Caki2 (cell line): ENCODE data around the gene CCSER2. TPM values are rescaled to one million over a fixed set of nuclear protein-coding genes. Genes with fewer than 3 reads are reported as not detected.
"Not testable (repeated sequence)": the region's sequence is repeated elsewhere in the genome, so short reads cannot be mapped to it uniquely, and the experiment has no call there.

Source experiments
- DNase-seq: peaks from one replicate; pipeline ENCODE4 v3.0.0-alpha.2; 2015; ENCODE audit warnings: low read depth
- in situ Hi-C: cut with HindIII; loops from 2 replicates; pipeline ENCODE4 v1.10.0; 2016; ENCODE audit warnings: low sequenced_read_pairs, low pct_unique_long_range_greater_than_20kb, mixed read lengths
- total RNA-seq: library from RNA; depleted of rRNA; stranded (reverse); fragments of >200 nt; shearing (Covaris generic); gene quantifications from 2 replicates; pipeline ENCODE4 v1.2.3, GENCODE V29; 2014; ENCODE audit warnings: low replicate concordance; rRNA removed

Gene CCSER2, protein sequence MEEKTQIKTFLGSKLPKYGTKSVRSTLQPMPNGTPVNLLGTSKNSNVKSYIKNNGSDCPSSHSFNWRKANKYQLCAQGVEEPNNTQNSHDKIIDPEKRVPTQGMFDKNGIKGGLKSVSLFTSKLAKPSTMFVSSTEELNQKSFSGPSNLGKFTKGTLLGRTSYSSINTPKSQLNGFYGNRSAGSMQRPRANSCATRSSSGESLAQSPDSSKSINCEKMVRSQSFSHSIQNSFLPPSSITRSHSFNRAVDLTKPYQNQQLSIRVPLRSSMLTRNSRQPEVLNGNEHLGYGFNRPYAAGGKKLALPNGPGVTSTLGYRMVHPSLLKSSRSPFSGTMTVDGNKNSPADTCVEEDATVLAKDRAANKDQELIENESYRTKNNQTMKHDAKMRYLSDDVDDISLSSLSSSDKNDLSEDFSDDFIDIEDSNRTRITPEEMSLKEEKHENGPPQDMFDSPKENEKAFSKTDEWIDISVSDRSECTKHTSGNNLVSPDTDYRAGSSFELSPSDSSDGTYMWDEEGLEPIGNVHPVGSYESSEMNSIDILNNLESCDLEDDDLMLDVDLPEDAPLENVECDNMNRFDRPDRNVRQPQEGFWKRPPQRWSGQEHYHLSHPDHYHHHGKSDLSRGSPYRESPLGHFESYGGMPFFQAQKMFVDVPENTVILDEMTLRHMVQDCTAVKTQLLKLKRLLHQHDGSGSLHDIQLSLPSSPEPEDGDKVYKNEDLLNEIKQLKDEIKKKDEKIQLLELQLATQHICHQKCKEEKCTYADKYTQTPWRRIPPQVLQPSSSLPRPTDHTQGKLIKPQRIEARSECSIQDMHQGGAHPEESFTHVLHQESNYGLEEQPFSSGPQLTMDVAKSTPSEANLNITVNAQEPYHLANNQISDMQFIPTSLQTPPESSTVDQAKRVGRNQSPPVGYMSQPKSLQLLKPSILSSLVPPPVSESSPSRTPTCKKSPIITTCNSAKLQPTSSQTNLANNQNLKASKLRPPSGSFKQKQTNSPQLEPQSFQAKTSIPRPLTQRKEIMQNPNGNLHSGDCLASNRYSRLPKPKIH
- total RNA-seq: 9.5 and 24.9 TPM in 2 replicates

GRCh38 chr10:84328418-84329195, at the start of gene CCSER2:
Gene CCSER2, plus strand, starts transcription at chr10:84328589. Its CDS starts 42,464 bp downstream, at chr10:84371053.
- in situ Hi-C loops: no loop called here
- DNase-seq: peak; percentile 89

GRCh38 chr10:84279876-84280475, 48.4 kb upstream of the CCSER2 start:
- in situ Hi-C loops, DNase-seq: not testable (repeated sequence)

GRCh38 chr10:84286695-84287094, 41.7 kb upstream of the CCSER2 start:
- DNase-seq: no peak
- in situ Hi-C loops: no loop called here

- in situ Hi-C loops: no loop called here
- no peak for DNase-seq
These were observed 40.2 kb upstream of the CCSER2 start for GRCh38 chr10:84288151-84288550.

DNA sequence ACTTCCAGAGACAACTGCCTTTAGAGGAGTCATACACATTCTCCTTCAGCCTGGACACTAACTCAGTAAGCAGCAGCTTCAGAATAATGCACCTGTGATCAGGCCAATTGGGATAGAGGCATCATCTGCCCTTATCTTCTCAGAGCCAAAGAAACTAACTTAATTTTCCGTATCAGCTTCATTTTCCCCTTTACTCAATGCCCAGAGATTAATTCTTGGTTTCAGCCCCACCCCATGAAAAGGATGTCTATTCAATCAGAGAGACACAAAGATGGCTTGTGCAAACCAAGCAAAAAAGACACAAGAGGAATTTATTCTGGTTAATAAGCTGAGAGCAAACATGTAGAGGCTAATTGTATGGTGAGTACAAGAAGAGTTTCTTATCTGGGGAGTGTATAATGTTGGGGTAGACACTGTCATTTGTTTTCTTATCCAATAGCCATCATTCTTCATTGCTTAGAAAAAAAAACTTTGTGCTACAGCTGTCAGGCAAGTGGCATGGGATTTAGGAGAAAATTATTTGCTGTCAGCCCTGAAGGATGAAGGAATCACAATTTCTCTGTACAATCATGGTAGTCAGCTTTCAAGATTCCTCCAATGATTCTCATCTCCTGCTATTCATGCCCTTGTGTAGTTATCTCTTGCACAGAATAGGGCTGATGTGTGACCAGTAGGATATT, 38.7 kb upstream of the CCSER2 start:
- in situ Hi-C loops: no loop called here
- DNase-seq: no peak

- in situ Hi-C loops: no loop called here
- DNase-seq: no peak
These were observed 38.2 kb upstream of the CCSER2 start for GRCh38 chr10:84290235-84290634.

GRCh38 chr10:84291384-84291783, 37.0 kb upstream of the CCSER2 start:
- in situ Hi-C loops: no loop called here
- peak; percentile 48 for DNase-seq

- DNase-seq: no peak
- in situ Hi-C loops: no loop called here
These were observed 35.9 kb upstream of the CCSER2 start for GRCh38 chr10:84292502-84292901.

- DNase-seq: no peak
These were observed 35.2 kb upstream of the CCSER2 start for GRCh38 chr10:84293171-84293570.

GRCh38 chr10:84293574-84294016, 34.8 kb upstream of the CCSER2 start:
- no peak for DNase-seq
- in situ Hi-C loops: no loop called here

More at GRCh38 chr10:84293171-84293570, 35.2 kb upstream of the CCSER2 start:
- in situ Hi-C loops: no loop called here

DNA sequence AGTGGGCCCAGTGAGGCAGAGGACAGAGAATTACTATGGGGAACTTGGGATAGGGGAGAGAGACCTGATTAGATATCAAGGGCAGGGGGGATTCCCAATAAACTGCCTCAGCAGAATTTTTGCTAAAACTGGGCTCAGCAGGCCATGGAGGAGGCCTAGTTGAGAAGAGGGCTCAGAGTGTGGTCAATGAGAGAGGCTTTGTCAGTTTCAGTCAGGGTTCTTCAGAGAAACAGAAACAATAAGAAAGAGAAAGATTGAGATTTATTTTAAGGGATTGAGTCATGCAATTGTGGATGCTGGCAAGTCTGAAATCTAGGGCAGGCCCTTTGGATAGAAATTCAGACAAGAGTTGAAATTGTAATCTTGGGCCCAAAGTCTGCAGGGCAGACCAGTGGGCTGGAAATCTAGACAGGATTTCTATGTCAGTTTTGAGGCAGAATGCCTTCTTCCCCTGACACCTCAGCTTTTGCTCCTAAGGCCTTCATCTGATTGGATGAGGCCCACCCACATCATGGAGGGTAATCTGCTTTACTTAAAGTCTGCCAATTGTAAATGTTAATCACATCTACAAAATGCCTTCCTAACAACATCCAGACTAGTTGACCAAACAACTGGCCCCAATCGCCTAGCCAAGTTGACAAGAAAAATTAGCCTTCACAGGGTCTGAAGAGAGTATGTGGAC, 33.5 kb upstream of the CCSER2 start:
- in situ Hi-C loops: no loop called here
- DNase-seq: no peak

DNA sequence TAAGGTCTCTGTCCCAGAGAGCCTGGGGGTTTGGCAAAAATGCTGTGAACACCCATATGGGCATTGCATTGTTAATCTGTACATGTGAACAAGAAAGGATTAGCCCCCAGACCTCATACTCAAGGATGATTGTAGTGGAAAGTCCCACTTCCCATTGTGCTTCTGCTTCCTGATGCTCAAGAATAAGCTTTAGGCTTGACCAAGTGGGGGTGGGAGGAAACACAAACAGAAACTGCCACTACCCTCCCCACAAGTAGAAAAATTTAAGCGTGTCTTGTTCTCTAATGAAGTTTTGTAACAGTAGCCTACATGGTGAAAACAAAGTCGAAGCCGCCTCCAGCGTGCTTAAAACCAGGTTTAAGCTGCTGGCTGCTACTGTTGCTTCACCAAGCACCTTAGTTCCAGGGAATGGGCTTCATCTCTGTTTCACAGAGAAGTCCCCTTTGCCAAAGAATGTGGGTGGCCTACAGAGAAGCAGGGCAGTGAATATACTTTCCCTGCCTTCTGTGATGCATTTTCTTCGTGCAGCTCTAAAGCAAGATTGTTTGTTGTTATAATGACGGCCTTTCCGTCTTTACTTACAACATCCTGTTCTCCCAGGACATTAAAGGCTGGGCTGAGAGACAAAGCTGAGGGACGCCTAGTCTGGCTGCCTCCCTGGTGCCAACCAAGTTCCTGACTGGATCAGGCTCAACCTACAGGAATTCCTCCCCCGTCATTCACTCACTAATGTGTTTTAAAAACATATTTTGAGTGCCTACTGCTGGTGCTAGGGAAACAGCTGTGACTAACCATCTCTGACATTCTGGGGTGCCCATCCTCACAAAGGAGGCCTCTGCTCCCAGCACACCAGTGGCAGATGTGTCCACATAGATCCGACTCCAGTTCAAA, 32.1 kb upstream of the CCSER2 start:
- in situ Hi-C loops: no loop called here
- no peak for DNase-seq

DNA sequence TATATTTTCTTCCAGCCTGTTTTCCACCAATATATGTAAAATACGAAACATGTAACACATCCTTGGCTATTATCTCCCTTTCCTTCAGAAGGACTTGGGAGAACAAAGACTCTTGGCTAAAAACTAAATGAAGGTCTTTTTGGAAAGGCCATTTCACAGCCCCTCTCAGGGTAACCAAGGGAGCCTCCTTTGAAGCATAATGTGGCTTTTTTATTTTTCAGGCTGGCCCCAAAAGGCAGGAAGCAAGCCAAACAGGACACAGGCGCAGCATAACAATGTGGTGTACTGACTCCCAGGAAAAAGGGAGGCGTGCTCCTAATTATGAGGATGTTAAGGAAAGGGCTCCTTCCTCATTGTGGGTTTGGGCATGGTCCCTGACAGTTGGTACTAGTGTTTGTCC, 30.3 kb upstream of the CCSER2 start:
- DNase-seq: no peak
- in situ Hi-C loops: no loop called here

GRCh38 chr10:84302223-84302622, 26.2 kb upstream of the CCSER2 start:
- no peak for DNase-seq
- in situ Hi-C loops: no loop called here

DNA sequence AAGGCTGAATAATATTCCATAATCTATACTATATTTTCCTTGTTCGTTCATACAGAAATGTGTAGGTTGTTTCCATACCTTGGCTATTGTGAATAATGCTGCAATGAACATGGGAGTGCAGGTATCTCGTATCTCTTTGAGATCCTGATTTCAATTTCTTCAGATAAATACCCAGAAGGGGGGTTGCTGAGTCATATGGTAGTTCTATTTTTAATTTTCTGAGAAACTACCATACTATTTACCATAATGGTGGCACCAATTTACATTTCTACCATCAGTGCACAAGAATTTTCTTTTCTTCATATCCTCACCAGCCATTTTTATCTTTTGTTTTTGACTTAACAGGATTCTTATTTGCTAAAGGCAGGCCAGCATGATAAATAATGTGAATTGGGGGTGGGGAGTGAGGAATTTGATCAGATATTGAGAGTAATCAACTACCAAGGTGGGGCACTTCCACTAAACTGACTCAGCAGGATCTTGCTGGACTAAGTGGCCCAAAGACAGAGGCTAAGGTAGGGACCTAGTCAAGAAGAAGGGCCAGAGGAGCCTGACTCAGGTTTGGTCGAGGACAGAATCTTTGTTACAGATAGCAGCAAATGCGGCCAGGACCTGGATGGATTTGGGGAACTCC, 21.5 kb upstream of the CCSER2 start:
- in situ Hi-C loops: no loop called here
- no peak for DNase-seq
